HepG2 (cell line): ENCODE results near the gene AK2. TPM values are rescaled to one million over a fixed set of nuclear protein-coding genes. Genes with fewer than 3 reads are reported as not detected.

Source experiments
- ATAC-seq: fragments of 200-7000 bp; cut with Tn5 transposase; 3 replicates; pipeline ENCODE4 v1.9.1; 2020; ENCODE audit warnings: mild to moderate bottlenecking, moderate library complexity
- BruUV-seq: library from RNA; stranded (reverse); fragments of 400-500 nt; replicated peaks from 2 replicates; lab custom pipeline; 2021; lab: Mats Ljungman, UMichigan
- CTCF ChIA-PET: fragments of 300-600 bp; formaldehyde crosslinking; extraction: SDS; loops from one replicate; lab custom pipeline; 2021; ENCODE audit warnings: low total read pairs, inconsistent platforms, low intra/inter-chr PET ratio; lab: Yijun Ruan, JAX
- POLR2A ChIA-PET: fragments of 350-600 bp; sonication (Branson Sonifier 250); formaldehyde crosslinking; loops from one replicate; lab custom pipeline; 2020; ENCODE audit warnings: antibody characterized with exemption, inconsistent platforms; lab: Yijun Ruan, JAX
- DNase-seq: peaks from one replicate; pipeline ENCODE4 v3.0.0-alpha.2; 2015; ENCODE audit warnings: low spot score
- FAIRE-seq: peaks from 3 replicates; lab custom pipeline; 2011; peaks lifted over from hg19 to GRCh38; lab: Jason Lieb, UNC
- H2AFZ ChIP-seq: one replicate; pipeline ENCODE4 v1.6.1; 2011; ENCODE audit warnings: low read length, inconsistent platforms
- H3K27ac ChIP-seq: fragments of 300-600 bp; 3 replicates; pipeline ENCODE4 v1.8.0; 2011; ENCODE audit warnings: mixed run types, mild to moderate bottlenecking, mixed read lengths, low read length, inconsistent platforms; ENCODE audit not compliant: insufficient read depth; ENCODE audit errors: extremely low read length
- H3K27me3 ChIP-seq, 2 experiments: fragments of 200-600 bp in 1 of 2; 2 replicates in 1 of 2; 3 replicates in 1 of 2; pipeline versions ENCODE4 v1.6.0 to v1.8.0; 2011; ENCODE audit warnings: low read length in 2 of 2, mild to moderate bottlenecking in 2 of 2, moderate library complexity in 2 of 2, inconsistent platforms in 1 of 2; ENCODE audit not compliant: insufficient read depth in 2 of 2, control insufficient read depth in 1 of 2
- H3K36me3 ChIP-seq, 2 experiments: fragments of 200-600 bp in 1 of 2; replicated peaks in 1 of 2; 2 replicates in 1 of 2; 3 replicates in 1 of 2; pipeline versions ENCODE4 v1.5.1 to v1.8.0; 2011; ENCODE audit warnings: low read length in 2 of 2, inconsistent platforms in 1 of 2; ENCODE audit not compliant: insufficient read depth in 2 of 2, control insufficient read depth in 1 of 2
- H3K4me1 ChIP-seq: 2 replicates; pipeline ENCODE4 v1.5.1; 2012; ENCODE audit warnings: low read length, inconsistent platforms; ENCODE audit not compliant: insufficient read depth
- H3K4me2 ChIP-seq: 2 replicates; pipeline ENCODE4 v1.6.0; 2011; ENCODE audit warnings: low read depth, low read length, inconsistent platforms
- H3K4me3 ChIP-seq, 3 experiments: fragments of 200-600 bp in 1 of 3; sonication (generic), shearing (Covaris generic) in 1 of 3; replicated peaks in 1 of 3; 2 replicates each; pipeline ENCODE4 v1.5.1; 2011 to 2016; ENCODE audit warnings: low read length in 3 of 3, inconsistent platforms in 2 of 3, low read depth in 2 of 3, mild to moderate bottlenecking in 2 of 3, control low read depth in 1 of 3, mixed read lengths in 1 of 3; ENCODE audit not compliant: insufficient read depth in 1 of 3
- H3K79me2 ChIP-seq: one replicate; pipeline ENCODE4 v1.6.1; 2011; ENCODE audit warnings: low read length, inconsistent platforms; ENCODE audit not compliant: insufficient read depth
- H3K9ac ChIP-seq: 2 replicates; pipeline ENCODE4 v1.6.0; 2011; ENCODE audit warnings: mild to moderate bottlenecking, low read depth, low read length, inconsistent platforms; ENCODE audit not compliant: insufficient read depth
- H3K9me3 ChIP-seq: 2 replicates; pipeline ENCODE4 v1.5.1; 2012; ENCODE audit warnings: mild to moderate bottlenecking, low read length
- H4K20me1 ChIP-seq: 2 replicates; pipeline ENCODE4 v1.6.0; 2011; ENCODE audit warnings: inconsistent platforms, mild to moderate bottlenecking, low read length, moderate library complexity; ENCODE audit not compliant: insufficient read depth
- DPF2 ChIP-seq: sonication (generic); formaldehyde crosslinking; IDR thresholded peaks from 2 replicates; pipeline ENCODE4 v1.4.0; 2020; ENCODE audit warnings: mild to moderate bottlenecking, low read depth, missing genetic modification reagents, borderline replicate concordance
- KLF12 ChIP-seq: sonication (generic); formaldehyde crosslinking; IDR thresholded peaks from 2 replicates; pipeline ENCODE4 v1.4.0; 2020; ENCODE audit warnings: missing genetic modification reagents, borderline replicate concordance
- PAWR ChIP-seq: sonication (generic); formaldehyde crosslinking; IDR thresholded peaks from 2 replicates; pipeline ENCODE4 v1.4.0; 2020; ENCODE audit warnings: missing genetic modification reagents, mild to moderate bottlenecking, borderline replicate concordance
- POLR2AphosphoS5 ChIP-seq: IDR thresholded peaks from 2 replicates; pipeline ENCODE4 v1.6.1; 2012; ENCODE audit warnings: low read depth, low read length
- POLR2G ChIP-seq: fragments of 200-400 bp; formaldehyde crosslinking; IDR thresholded peaks from 2 replicates; pipeline ENCODE4 v1.6.1; 2018; ENCODE audit warnings: mild to moderate bottlenecking, low read depth, low read length, moderate library complexity
- RBM22 ChIP-seq: fragments of 200-400 bp; formaldehyde crosslinking; optimal IDR thresholded peaks from 2 replicates; pipeline ENCODE3; 2017; ENCODE audit warnings: mild to moderate bottlenecking, low read length, moderate library complexity
- ZBTB49 ChIP-seq: sonication (generic); formaldehyde crosslinking; IDR thresholded peaks from 2 replicates; pipeline ENCODE4 v1.4.0; 2020; ENCODE audit warnings: missing genetic modification reagents, borderline replicate concordance
- ZNF30 ChIP-seq: sonication (generic); formaldehyde crosslinking; IDR thresholded peaks from 2 replicates; pipeline ENCODE4 v1.5.0; 2020; ENCODE audit warnings: mild to moderate bottlenecking, missing genetic modification reagents
- WGBS: methylation state at CpG from one replicate; pipeline ENCODE4 v1.1.6; 2017; ENCODE audit warnings: low lambda C conversion rate; 5-methylcytosine and 5-hydroxymethylcytosine counted together
- in situ Hi-C: cut with HindIII; loops from 2 replicates; pipeline ENCODE4 v1.10.0; 2017; ENCODE audit warnings: low pct_unique_long_range_greater_than_20kb; ENCODE audit not compliant: extremely low pct_ligation_motif_present
- intact Hi-C: fragments of 100-400 bp; cut with micrococcal nuclease; formaldehyde crosslinking; loops from one replicate; pipeline ENCODE4 v1.10.0; 2022; ENCODE audit not compliant: unreplicated experiment
- polyA plus RNA-seq, 8 experiments: library from polyadenylated mRNA; depleted of rRNA in 3 of 8; stranded (reverse) in 7 of 8; unstranded in 1 of 8; fragments of >200 nt; fragmentation: Illumina TruSeq in 4 of 8; extraction: Trizol in 4 of 8; gene quantifications; 2 replicates each; pipeline versions ENCODE4 v1.2.1 to v1.2.3, GENCODE V29; 2011 to 2016; ENCODE audit warnings: low read depth in 4 of 8, missing spikeins in 1 of 8, mixed read lengths in 1 of 8; ENCODE audit not compliant: insufficient read depth in 1 of 8
- total RNA-seq, 5 experiments: library from RNA; depleted of rRNA; stranded (reverse); fragments of >200 nt; fragmentation: Illumina TruSeq; extraction: Trizol; gene quantifications; 2 replicates each; pipeline ENCODE4 v1.2.3, GENCODE V29; 2016; ENCODE audit warnings: low read depth in 1 of 5
- TF ChIP-seq, protein P1 (sequence below): sonication (generic); formaldehyde crosslinking; IDR thresholded peaks from 2 replicates; pipeline ENCODE4 v1.8.1; 2022; ENCODE audit warnings: low read depth, mild to moderate bottlenecking, missing genetic modification reagents

Gene AK2
- total and polyA plus RNA-seq, 2 of the 13 experiments (the other 11 are each of a cell fraction or from before 2014, with no cell fraction given), result 170 to 188 TPM

GRCh38 chr1:33001282-33001681 lies 35.4 kb downstream of the AK2 start:
- Histone ChIP-seq H3K27me3 (no peaks in the 10 kb centered on the region), H3K4me2 (no peak overlapping the region), H3K9me3 (no peaks in the 10 kb centered on the region), H3K27ac (no peak overlapping the region), H3K79me2 (no peaks in the 10 kb centered on the region), H3K36me3 (no peaks in the 10 kb centered on the region), H3K4me3 (no peak overlapping the region), H3K4me1 (peaks cover 23% of the 10 kb centered on the region), H2AFZ (no peak overlapping the region), H3K9ac (no peak overlapping the region), H4K20me1 (no peaks in the 10 kb centered on the region)
- peak; percentile 45; the same call in 2 of the 3 replicates for ATAC-seq
- ChIA-PET CTCF (interaction anchor here (1.5 kb wide), 1 partner anchor 54 kb away, joined by 4 read pairs; no protein-coding TSS in a partner anchor), POLR2A (interaction anchor here (1.5 kb wide), 1 partner anchor 37 kb away, joined by 3 read pairs; the partner anchor contains the start of gene RNF19B)
- no TSS peak for BruUV-seq
- no peak for FAIRE-seq
- TF ChIP-seq KLF12 (no peak), POLR2G (0 out of 2 replicates have a peak, but pooled peaks have one; percentile 11), PAWR (CRISPR knock-in tag) (no peak), DPF2 (CRISPR knock-in tag) (no peak)
- 90% methylated on average over 2 of the region's 2 CpGs for WGBS
- intact Hi-C loops (loop anchor here (10.0 kb wide), 1 partner anchor 54 kb away; no protein-coding TSS in a partner anchor), in situ Hi-C loops (no loop called here)
- DNase-seq, result no peak

DNA sequence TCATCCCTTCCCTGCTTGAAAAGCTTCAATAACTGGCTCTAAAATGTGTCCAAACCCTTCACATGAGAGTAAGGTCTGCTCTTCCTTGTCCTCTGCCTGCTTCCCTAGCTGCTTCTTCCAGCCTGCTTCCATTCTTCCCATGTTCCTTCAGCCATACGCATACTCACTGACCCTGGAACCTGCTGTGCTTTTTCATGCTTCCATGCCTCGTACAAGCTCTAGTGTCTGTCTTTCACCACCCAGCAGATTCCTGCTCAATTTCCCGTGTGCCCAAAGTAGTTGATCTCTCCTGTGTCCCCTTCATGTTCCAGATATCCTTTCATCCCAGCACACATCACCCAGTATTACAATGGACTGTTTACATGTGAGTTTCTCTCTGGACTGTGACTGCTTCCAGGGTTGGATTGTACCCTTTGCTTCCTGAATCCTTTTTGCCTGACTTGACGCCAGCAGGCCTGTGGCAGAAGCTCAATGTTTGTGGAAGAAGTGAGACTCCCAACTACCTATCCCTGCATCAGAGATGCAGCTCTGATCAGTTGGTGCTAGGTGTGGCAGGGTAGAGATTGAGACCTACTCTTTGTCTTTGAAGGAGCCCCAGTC lies 36.2 kb downstream of the AK2 start:
- POLR2A ChIA-PET, result interaction anchor here (1.5 kb wide), 1 partner anchor 36 kb away, joined by 3 read pairs; the partner anchor contains the start of gene RNF19B
- TF ChIP-seq POLR2AphosphoS5 (peak; percentile 28; the same call in 1 of the 2 replicates), ZNF30 (no peak), POLR2G (0 out of 2 replicates have a peak, but pooled peaks have one; percentile 22), RBM22 (peak; percentile 43), ZBTB49 (no peak)
- TF ChIP-seq, protein P1, sequence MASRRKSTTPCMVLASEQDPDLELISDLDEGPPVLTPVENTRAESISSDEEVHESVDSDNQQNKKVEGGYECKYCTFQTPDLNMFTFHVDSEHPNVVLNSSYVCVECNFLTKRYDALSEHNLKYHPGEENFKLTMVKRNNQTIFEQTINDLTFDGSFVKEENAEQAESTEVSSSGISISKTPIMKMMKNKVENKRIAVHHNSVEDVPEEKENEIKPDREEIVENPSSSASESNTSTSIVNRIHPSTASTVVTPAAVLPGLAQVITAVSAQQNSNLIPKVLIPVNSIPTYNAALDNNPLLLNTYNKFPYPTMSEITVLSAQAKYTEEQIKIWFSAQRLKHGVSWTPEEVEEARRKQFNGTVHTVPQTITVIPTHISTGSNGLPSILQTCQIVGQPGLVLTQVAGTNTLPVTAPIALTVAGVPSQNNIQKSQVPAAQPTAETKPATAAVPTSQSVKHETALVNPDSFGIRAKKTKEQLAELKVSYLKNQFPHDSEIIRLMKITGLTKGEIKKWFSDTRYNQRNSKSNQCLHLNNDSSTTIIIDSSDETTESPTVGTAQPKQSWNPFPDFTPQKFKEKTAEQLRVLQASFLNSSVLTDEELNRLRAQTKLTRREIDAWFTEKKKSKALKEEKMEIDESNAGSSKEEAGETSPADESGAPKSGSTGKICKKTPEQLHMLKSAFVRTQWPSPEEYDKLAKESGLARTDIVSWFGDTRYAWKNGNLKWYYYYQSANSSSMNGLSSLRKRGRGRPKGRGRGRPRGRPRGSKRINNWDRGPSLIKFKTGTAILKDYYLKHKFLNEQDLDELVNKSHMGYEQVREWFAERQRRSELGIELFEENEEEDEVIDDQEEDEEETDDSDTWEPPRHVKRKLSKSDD (CRISPR knock-in tag), result no peak
- TF ChIP-seq, all 625 proteins: peak for 3
- in situ Hi-C loops (no loop called here), intact Hi-C loops (loop anchor here (10.0 kb wide), 1 partner anchor 54 kb away; no protein-coding TSS in a partner anchor)
- Histone ChIP-seq H3K36me3 (no peaks in the 10 kb centered on the region), H3K4me3 (no peak overlapping the region), H4K20me1 (no peaks in the 10 kb centered on the region), H3K27ac (no peak overlapping the region), H2AFZ (no peak overlapping the region), H3K4me2 (no peak overlapping the region), H3K9me3 (no peaks in the 10 kb centered on the region), H3K27me3 (no peaks in the 10 kb centered on the region), H3K79me2 (no peaks in the 10 kb centered on the region), H3K4me1 (peaks cover 15% of the 10 kb centered on the region), H3K9ac (no peak overlapping the region)
- no TSS peak for BruUV-seq
- 92% methylated on average over 4 of the region's 4 CpGs for WGBS
- DNase-seq (no peak), ATAC-seq (no peak), FAIRE-seq (no peak)
- CTCF ChIA-PET, result interaction anchor here (1.5 kb wide), 1 partner anchor 55 kb away, joined by 4 read pairs; no protein-coding TSS in a partner anchor
